Measurements from ENCODE around the gene SAP30BP. TPM values are rescaled to one million over a fixed set of nuclear protein-coding genes. Genes with fewer than 3 reads are reported as not detected.
A peak's percentile ranks its signal among the peaks of the same experiment; 100 is the strongest.

Gene SAP30BP
- total and polyA plus RNA-seq, 2 of the 13 experiments (the other 11 are each of a cell fraction or from before 2014, with no cell fraction given): 67.7 to 99.4 TPM

- TF ChIP-seq, protein P1, sequence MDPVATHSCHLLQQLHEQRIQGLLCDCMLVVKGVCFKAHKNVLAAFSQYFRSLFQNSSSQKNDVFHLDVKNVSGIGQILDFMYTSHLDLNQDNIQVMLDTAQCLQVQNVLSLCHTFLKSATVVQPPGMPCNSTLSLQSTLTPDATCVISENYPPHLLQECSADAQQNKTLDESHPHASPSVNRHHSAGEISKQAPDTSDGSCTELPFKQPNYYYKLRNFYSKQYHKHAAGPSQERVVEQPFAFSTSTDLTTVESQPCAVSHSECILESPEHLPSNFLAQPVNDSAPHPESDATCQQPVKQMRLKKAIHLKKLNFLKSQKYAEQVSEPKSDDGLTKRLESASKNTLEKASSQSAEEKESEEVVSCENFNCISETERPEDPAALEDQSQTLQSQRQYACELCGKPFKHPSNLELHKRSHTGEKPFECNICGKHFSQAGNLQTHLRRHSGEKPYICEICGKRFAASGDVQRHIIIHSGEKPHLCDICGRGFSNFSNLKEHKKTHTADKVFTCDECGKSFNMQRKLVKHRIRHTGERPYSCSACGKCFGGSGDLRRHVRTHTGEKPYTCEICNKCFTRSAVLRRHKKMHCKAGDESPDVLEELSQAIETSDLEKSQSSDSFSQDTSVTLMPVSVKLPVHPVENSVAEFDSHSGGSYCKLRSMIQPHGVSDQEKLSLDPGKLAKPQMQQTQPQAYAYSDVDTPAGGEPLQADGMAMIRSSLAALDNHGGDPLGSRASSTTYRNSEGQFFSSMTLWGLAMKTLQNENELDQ (CRISPR knock-in tag; IDR thresholded peaks at IDR 0.05; ENCODE audit: borderline replicate concordance): no peak
- TF ChIP-seq ZNF75D (CRISPR knock-in tag; IDR thresholded peaks at IDR 0.05; ENCODE audit: borderline replicate concordance) (no peak), FLYWCH1 (CRISPR knock-in tag; IDR thresholded peaks at IDR 0.05) (no peak; the same call in 1 of the 2 replicates), ZNF558 (CRISPR knock-in tag; IDR thresholded peaks at IDR 0.05; ENCODE audit: borderline replicate concordance) (peak; percentile 84; the same call in 1 of the 2 replicates), ATF4 (CRISPR knock-in tag; IDR thresholded peaks at IDR 0.05) (no peak), ZNF567 (CRISPR knock-in tag; IDR thresholded peaks at IDR 0.05; ENCODE audit: borderline replicate concordance) (no peak), CSRNP1 (CRISPR knock-in tag; IDR thresholded peaks at IDR 0.05) (peak; percentile 97), ZNF674 (CRISPR knock-in tag; IDR thresholded peaks at IDR 0.05; ENCODE audit: low read depth) (no peak; the same call in 1 of the 2 replicates), ZBTB40 (IDR thresholded peaks at IDR 0.05) (no peak), ZBTB40 (CRISPR knock-in tag; IDR thresholded peaks at IDR 0.05) (no peak), ZNF775 (CRISPR knock-in tag; IDR thresholded peaks at IDR 0.05; ENCODE audit: borderline replicate concordance) (no peak; the same call in 1 of the 2 replicates), ZNF556 (CRISPR knock-in tag; IDR thresholded peaks at IDR 0.05; ENCODE audit: borderline replicate concordance) (peak; percentile 92; the same call in 1 of the 2 replicates), TCF7 (IDR thresholded peaks at IDR 0.05; ENCODE audit: low read depth) (no peak)
These were observed 86.6 kb downstream of the SAP30BP start (continued) for GRCh38 chr17:75753514-75754377.
